ENCODE results near the gene PPARD.
"Not testable (repeated sequence)": the region's sequence is repeated elsewhere in the genome, so short reads cannot be mapped to it uniquely, and the experiment has no call there.

Gene PPARD

DNA sequence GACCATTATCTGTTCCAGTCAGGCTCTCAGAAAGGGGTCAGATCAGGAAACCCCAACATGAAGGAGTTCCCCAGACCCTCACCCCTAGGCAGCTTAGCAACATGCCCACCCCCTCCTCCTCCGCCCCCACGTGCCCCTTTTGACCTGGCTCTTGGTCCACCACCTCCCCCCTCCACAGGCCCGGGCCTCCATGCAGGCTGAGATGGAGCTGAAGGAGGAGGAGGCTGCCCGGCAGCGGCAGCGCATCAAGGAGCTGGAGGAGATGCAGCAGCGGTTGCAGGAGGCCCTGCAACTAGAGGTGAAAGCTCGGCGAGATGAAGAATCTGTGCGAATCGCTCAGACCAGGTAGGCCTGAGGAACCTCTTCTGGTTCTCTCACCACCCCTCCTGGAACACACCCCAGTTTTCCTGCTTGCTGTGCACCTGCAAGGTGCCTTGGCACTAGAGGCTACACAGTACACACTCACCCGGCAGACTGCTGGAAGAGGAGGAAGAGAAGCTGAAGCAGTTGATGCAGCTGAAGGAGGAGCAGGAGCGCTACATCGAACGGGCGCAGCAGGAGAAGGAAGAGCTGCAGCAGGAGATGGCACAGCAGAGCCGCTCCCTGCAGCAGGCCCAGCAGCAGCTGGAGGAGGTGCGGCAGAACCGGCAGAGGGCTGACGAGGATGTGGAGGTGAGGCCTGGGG, 22.9 kb upstream of the PPARD start:
- H3K36me3 ChIP-seq = peaks cover 84 to 98% (median 93%) of the 10 kb centered on the region in 11 experiments
- TF ChIP-seq Cebpa-rat (IDR thresholded peaks at IDR 0.05) = no peak
- H3K4me3 ChIP-seq = no peak overlapping the region
- H3K4me2 ChIP-seq = no peak overlapping the region
- H3K27me3 ChIP-seq = no peaks in the 10 kb centered on the region
- no peaks in the 10 kb centered on the region for H3K9me3 ChIP-seq (replicated peaks in 1 of 11)
- no peak overlapping the region for H3K27ac ChIP-seq
- peaks cover 0 to 14% (median 0%) of the 10 kb centered on the region in 11 experiments; a peak in 3 of 22 replicates for H4K20me1 ChIP-seq
- no peak overlapping the region for H3K9ac ChIP-seq
- H3K4me1 ChIP-seq = peaks cover 0 to 20% (median 0%) of the 10 kb centered on the region in 10 experiments; a peak in 4 of 20 replicates

- Histone ChIP-seq H3K9me3 (replicated peaks in 1 of 11) (no peaks in the 10 kb centered on the region), H3K27me3 (no peaks in the 10 kb centered on the region), H3K36me3 (peaks cover 84 to 100% (median 96%) of the 10 kb centered on the region in 11 experiments), H3K9ac (no peak overlapping the region), H3K4me3 (no peak overlapping the region), H4K20me1 (peaks cover 0 to 14% (median 0%) of the 10 kb centered on the region in 11 experiments; a peak in 3 of 22 replicates), H3K4me1 (peaks cover 0 to 14% (median 0%) of the 10 kb centered on the region in 10 experiments; a peak in 4 of 20 replicates), H3K27ac (no peak overlapping the region), H3K4me2 (no peak overlapping the region)
- no peak for TF ChIP-seq Cebpa-rat (IDR thresholded peaks at IDR 0.05)
Measured at GRCh38 chr6:35320031-35320410, 22.3 kb upstream of the PPARD start.

DNA sequence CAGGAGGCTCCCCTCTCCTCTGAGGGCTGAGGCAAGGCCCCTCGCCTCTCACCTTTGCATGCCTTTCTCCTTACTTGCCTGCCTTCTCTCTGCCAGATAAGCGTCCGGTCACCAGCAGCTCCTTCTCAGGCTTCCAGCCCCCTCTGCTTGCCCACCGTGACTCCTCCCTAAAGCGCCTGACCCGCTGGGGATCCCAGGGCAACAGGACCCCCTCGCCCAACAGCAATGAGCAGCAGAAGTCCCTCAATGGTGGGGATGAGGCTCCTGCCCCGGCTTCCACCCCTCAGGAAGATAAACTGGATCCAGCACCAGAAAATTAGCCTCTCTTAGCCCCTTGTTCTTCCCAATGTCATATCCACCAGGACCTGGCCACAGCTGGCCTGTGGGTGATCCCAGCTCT, 21.3 kb upstream of the PPARD start:
- no peak overlapping the region for H3K4me3 ChIP-seq
- H3K27me3 ChIP-seq = no peaks in the 10 kb centered on the region
- H3K9me3 ChIP-seq (replicated peaks in 1 of 11) = no peaks in the 10 kb centered on the region
- H3K9ac ChIP-seq = no peak overlapping the region
- H3K27ac ChIP-seq = no peak overlapping the region
- no peak for TF ChIP-seq Cebpa-rat (IDR thresholded peaks at IDR 0.05)
- no peak overlapping the region for H3K4me2 ChIP-seq
- H3K4me1 ChIP-seq = peaks cover 0 to 6% (median 0%) of the 10 kb centered on the region in 10 experiments; a peak in 2 of 20 replicates
- peaks cover 79 to 97% (median 92%) of the 10 kb centered on the region in 11 experiments for H3K36me3 ChIP-seq
- H4K20me1 ChIP-seq = peaks cover 0 to 14% (median 0%) of the 10 kb centered on the region in 11 experiments; a peak in 3 of 22 replicates

- H3K4me2 ChIP-seq = peak overlapping the region; percentile 9 to 56 (median 29); a peak in 18 of 22 replicates
- H3K4me3 ChIP-seq = no peak overlapping the region
Measured at GRCh38 chr6:35327349-35328027, 14.9 kb upstream of the PPARD start.

GRCh38 chr6:35328108-35328723, 14.1 kb upstream of the PPARD start:
- Histone ChIP-seq H3K4me1 (peaks cover 12 to 23% (median 20%) of the 10 kb centered on the region in 10 experiments; a peak in 19 of 20 replicates), H3K36me3 (peaks cover 19 to 36% (median 23%) of the 10 kb centered on the region in 11 experiments), H3K4me2 (peak overlapping the region in 10 of 11 experiments; percentile 9 to 56 (median 30); a peak in 15 of 22 replicates), H3K27ac (0 out of 22 replicates have a peak overlapping the region, but pooled peaks of 1 of the 11 experiments have one; percentile 10), H3K4me3 (no peak overlapping the region), H3K9ac (no peak overlapping the region), H4K20me1 (no peaks in the 10 kb centered on the region), H3K9me3 (replicated peaks in 1 of 11) (peaks cover 0 to 22% (median 10%) of the 10 kb centered on the region in 11 experiments; a peak in 13 of 22 replicates), H3K27me3 (no peaks in the 10 kb centered on the region)
- no peak for TF ChIP-seq Cebpa-rat (IDR thresholded peaks at IDR 0.05)

More at GRCh38 chr6:35327349-35328027, 14.9 kb upstream of the PPARD start:
- Histone ChIP-seq H3K4me1 (peaks cover 12 to 23% (median 20%) of the 10 kb centered on the region in 10 experiments; a peak in 19 of 20 replicates), H3K9ac (peak overlapping the region in 2 of 11 experiments; percentile 26 to 31; a peak in 1 of 22 replicates), H3K27ac (0 out of 22 replicates have a peak overlapping the region, but pooled peaks of 1 of the 11 experiments have one; percentile 10), H3K27me3 (no peaks in the 10 kb centered on the region), H3K36me3 (peaks cover 26 to 43% (median 30%) of the 10 kb centered on the region in 11 experiments), H4K20me1 (no peaks in the 10 kb centered on the region), H3K9me3 (replicated peaks in 1 of 11) (peaks cover 0 to 20% (median 10%) of the 10 kb centered on the region in 11 experiments; a peak in 13 of 22 replicates)
- TF ChIP-seq Cebpa-rat (IDR thresholded peaks at IDR 0.05) = no peak

GRCh38 chr6:35328965-35329364, 13.4 kb upstream of the PPARD start:
- Histone ChIP-seq H3K36me3 (peaks cover 13 to 28% (median 19%) of the 10 kb centered on the region in 11 experiments; a peak in 21 of 22 replicates), H3K4me1 (peaks cover 12 to 23% (median 20%) of the 10 kb centered on the region in 10 experiments; a peak in 19 of 20 replicates), H3K9me3 (replicated peaks in 1 of 11) (peaks cover 0 to 22% (median 10%) of the 10 kb centered on the region in 11 experiments; a peak in 14 of 22 replicates)
- H3K4me3 ChIP-seq, H3K27ac ChIP-seq, H3K9ac ChIP-seq, H3K4me2 ChIP-seq, H3K27me3 ChIP-seq, H4K20me1 ChIP-seq: not testable (repeated sequence)

- no peak overlapping the region for H3K4me2 ChIP-seq
- H4K20me1 ChIP-seq = no peaks in the 10 kb centered on the region
- H3K9me3 ChIP-seq (replicated peaks in 1 of 11) = peaks cover 0 to 22% (median 13%) of the 10 kb centered on the region in 11 experiments; a peak in 14 of 22 replicates
- H3K36me3 ChIP-seq = peaks cover 0 to 12% (median 8%) of the 10 kb centered on the region in 11 experiments; a peak in 10 of 22 replicates
- H3K27ac ChIP-seq = no peak overlapping the region
- peaks cover 12 to 25% (median 20%) of the 10 kb centered on the region in 10 experiments; a peak in 19 of 20 replicates for H3K4me1 ChIP-seq
- H3K9ac ChIP-seq = no peak overlapping the region
- no peak overlapping the region for H3K4me3 ChIP-seq
- no peaks in the 10 kb centered on the region for H3K27me3 ChIP-seq
- TF ChIP-seq Cebpa-rat (IDR thresholded peaks at IDR 0.05) = no peak
Measured at GRCh38 chr6:35330541-35331119, 11.7 kb upstream of the PPARD start.

GRCh38 chr6:35332074-35332887, 10.1 kb upstream of the PPARD start:
- H3K27ac ChIP-seq, H3K27me3 ChIP-seq, H3K4me3 ChIP-seq, H4K20me1 ChIP-seq, H3K9ac ChIP-seq: not testable (repeated sequence)
- Histone ChIP-seq H3K36me3 (peaks cover 0 to 12% (median 7%) of the 10 kb centered on the region in 11 experiments; a peak in 9 of 22 replicates), H3K4me1 (peaks cover 8 to 31% (median 16%) of the 10 kb centered on the region in 10 experiments; a peak in 19 of 20 replicates), H3K4me2 (peak overlapping the region in 4 of 11 experiments; percentile 3 to 59 (median 31); a peak in 2 of 22 replicates), H3K9me3 (replicated peaks in 1 of 11) (peaks cover 0 to 22% (median 13%) of the 10 kb centered on the region in 11 experiments; a peak in 14 of 22 replicates)

Measured in BLaER1 treated with 17β-estradiol and CSF1 and Interleukin-3, amounts not matched to agents 10 nM and 100 nM (cell line).